Fibroblast of the aortic adventitia (primary cell): Measurements from ENCODE around the gene PHACTR1. TPM values are rescaled to one million over a fixed set of nuclear protein-coding genes. Genes with fewer than 3 reads are reported as not detected.

Source experiments
- DNase-seq: peaks from one replicate; pipeline ENCODE4 v3.0.0-alpha.2; 2010; ENCODE audit warnings: low read depth
- H3K4me3 ChIP-seq: 2 replicates; pipeline ENCODE4 v1.5.1; 2011; ENCODE audit warnings: low read depth, mild to moderate bottlenecking, control low read depth, low read length, moderate library complexity
- CTCF ChIP-seq: IDR thresholded peaks from 2 replicates; pipeline ENCODE4 v1.5.1; 2011; ENCODE audit warnings: mild to moderate bottlenecking, low read length, control low read depth, inconsistent platforms; ENCODE audit not compliant: insufficient read depth
- total RNA-seq: library from RNA; depleted of rRNA; stranded (reverse); fragments of >200 nt; gene quantifications from 2 replicates; pipeline ENCODE4 v1.2.3, GENCODE V29; 2012; ENCODE audit warnings: low replicate concordance

The PHACTR1 gene
- total RNA-seq, 1 donor, result 0.99 TPM

GRCh38 chr6:12818324-12818723 is 101.8 kb downstream of the PHACTR1 start:
- no peak for TF ChIP-seq CTCF
- no peak overlapping the region for H3K4me3 ChIP-seq
- no peak for DNase-seq

GRCh38 chr6:12823847-12824246 is 107.3 kb downstream of the PHACTR1 start:
- TF ChIP-seq CTCF, result no peak
- DNase-seq, result no peak

GRCh38 chr6:12826584-12826983 is 110.0 kb downstream of the PHACTR1 start:
- no peak for TF ChIP-seq CTCF
- no peak for DNase-seq
- H3K4me3 ChIP-seq, result no peak overlapping the region

More at GRCh38 chr6:12823847-12824246, 107.3 kb downstream of the PHACTR1 start:
- H3K4me3 ChIP-seq, result no peak overlapping the region

GRCh38 chr6:12827921-12828320 is 111.4 kb downstream of the PHACTR1 start:
- TF ChIP-seq CTCF, result no peak
- no peak for DNase-seq
- H3K4me3 ChIP-seq, result no peak overlapping the region

- no peak for DNase-seq
- no peak for TF ChIP-seq CTCF
Measured at GRCh38 chr6:12832226-12832735, 115.7 kb downstream of the PHACTR1 start.

GRCh38 chr6:12836009-12836408 is 119.4 kb downstream of the PHACTR1 start:
- TF ChIP-seq CTCF, result no peak
- DNase-seq, result no peak
- no peak overlapping the region for H3K4me3 ChIP-seq

More at GRCh38 chr6:12832226-12832735, 115.7 kb downstream of the PHACTR1 start:
- H3K4me3 ChIP-seq, result no peak overlapping the region

- H3K4me3 ChIP-seq, result no peak overlapping the region
- no peak for TF ChIP-seq CTCF
- no peak for DNase-seq
Measured at GRCh38 chr6:12841619-12842018, 125.1 kb downstream of the PHACTR1 start.
